Mesodermal cell (in vitro differentiated cells): ENCODE measurements around the gene YAE1. TPM values are rescaled to one million over a fixed set of nuclear protein-coding genes. Genes with fewer than 3 reads are reported as not detected.

Source experiments
- H3K27ac ChIP-seq: 2 replicates; pipeline ENCODE4 v1.7.0; 2013; ENCODE audit warnings: mild to moderate bottlenecking, low read depth, low read length, moderate library complexity; ENCODE audit not compliant: severe bottlenecking
- H3K36me3 ChIP-seq: 2 replicates; pipeline ENCODE4 v1.7.1; 2013; ENCODE audit warnings: mild to moderate bottlenecking, low read length, moderate library complexity; ENCODE audit not compliant: control insufficient read depth, insufficient read depth
- H3K4me1 ChIP-seq: one replicate; pipeline ENCODE4 v1.7.1; 2013; ENCODE audit warnings: mild to moderate bottlenecking, low read length; ENCODE audit not compliant: insufficient read depth, control insufficient read depth, poor library complexity, severe bottlenecking
- H3K4me3 ChIP-seq: 2 replicates; pipeline ENCODE4 v1.7.0; 2013; ENCODE audit warnings: low read length, control low read depth, mild to moderate bottlenecking; ENCODE audit not compliant: insufficient read depth, poor library complexity, severe bottlenecking; ENCODE audit errors: extremely low read depth
- H3K9me3 ChIP-seq: 2 replicates; pipeline ENCODE4 v1.7.1; 2013; ENCODE audit warnings: mild to moderate bottlenecking, low read length, moderate library complexity; ENCODE audit not compliant: control insufficient read depth
- WGBS, 2 experiments: methylation state at CpG; one replicate each; pipeline ENCODE4 v1.1.5; 2013; ENCODE audit warnings: missing lambda C conversion rate in 2 of 2; ENCODE audit not compliant: insufficient coverage in 2 of 2; 5-methylcytosine and 5-hydroxymethylcytosine counted together
- polyA plus RNA-seq, 2 experiments: library from polyadenylated mRNA; stranded (reverse); fragments of 50-300 nt; gene quantifications; one replicate each; pipeline ENCODE4 v1.2.3, GENCODE V29; 2013

YAE1 gene, protein sequence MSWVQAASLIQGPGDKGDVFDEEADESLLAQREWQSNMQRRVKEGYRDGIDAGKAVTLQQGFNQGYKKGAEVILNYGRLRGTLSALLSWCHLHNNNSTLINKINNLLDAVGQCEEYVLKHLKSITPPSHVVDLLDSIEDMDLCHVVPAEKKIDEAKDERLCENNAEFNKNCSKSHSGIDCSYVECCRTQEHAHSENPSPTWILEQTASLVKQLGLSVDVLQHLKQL
- polyA plus RNA-seq (2013, experiment 1 of 2): 24.2 TPM
- 28.4 TPM for polyA plus RNA-seq (2013, experiment 2 of 2)

DNA sequence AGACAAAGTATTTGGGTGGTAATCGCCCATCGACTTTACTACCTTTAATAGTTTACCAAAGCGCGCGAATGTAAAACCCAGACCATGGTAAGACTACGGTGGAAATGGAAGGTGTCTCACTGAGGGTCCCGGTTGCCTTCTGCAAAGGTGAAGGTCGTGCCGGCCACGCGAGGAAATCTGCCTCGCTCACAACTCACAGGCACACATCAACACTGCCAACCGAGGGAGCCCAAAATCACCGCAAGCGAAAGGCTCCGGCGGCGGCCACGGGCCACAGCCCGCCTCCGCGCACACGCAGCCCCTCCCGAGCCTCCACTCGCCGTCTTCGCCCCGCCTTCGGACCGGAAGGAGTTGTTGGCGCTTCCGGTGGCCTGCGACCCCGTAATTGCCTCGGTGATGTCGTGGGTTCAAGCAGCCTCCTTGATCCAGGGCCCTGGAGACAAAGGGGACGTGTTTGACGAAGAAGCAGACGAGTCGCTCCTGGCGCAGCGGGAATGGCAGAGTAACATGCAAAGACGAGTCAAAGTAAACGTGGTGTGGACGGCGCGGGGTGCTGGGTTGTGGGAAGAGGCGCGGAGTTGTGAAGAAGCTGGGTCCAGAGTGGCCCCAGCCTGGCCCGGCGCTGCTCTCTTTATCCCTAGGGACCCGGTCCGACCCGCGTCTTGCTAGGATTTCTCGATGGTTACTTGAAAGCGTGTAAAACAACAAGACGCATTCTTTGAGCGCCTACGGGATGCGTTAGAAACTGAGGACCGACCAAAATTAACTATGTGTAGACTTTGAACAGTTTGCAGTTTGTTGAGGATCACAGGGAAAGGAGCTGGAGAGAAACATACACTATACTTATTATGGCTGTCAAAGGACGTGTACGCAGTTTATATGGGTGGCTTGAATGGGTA, at the start of gene YAE1:
YAE1 (plus strand) TSS at position 382 of the 899 bp plus-strand sequence; CDS start at position 397, 15 bp downstream.
- H3K9me3 ChIP-seq: no peaks in the 10 kb centered on the region
- WGBS, 2 experiments: 0% methylated on average over 50 to 60 of the region's 64 CpGs
- H3K4me1 ChIP-seq: peaks cover 5% of the 10 kb centered on the region
- peak within 1 kb of the TSS; percentile 81 for H3K4me3 ChIP-seq
- peak within 1 kb of the TSS; percentile 88 for H3K27ac ChIP-seq
- H3K36me3 ChIP-seq: peaks cover 20% of the 10 kb centered on the region

DNA sequence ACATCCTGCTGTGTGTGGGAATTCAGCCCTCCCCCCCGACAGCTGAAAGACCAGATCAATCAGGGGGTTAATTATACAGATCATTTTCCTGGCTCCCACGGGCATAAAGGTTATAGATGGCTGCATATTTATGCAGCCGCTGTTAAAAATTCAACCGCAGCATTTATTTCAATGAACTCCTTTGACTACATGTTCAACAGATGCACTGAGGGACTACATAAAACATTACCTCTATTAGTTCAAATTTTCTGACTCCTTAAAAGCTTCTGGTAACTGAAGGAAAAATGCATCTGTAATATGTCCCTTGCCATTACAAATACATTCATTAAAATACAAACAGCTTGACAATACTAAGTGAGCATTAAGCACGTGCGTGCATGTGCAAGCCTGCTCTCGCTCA, 49.7 kb upstream of the YAE1 start:
- WGBS, 2 experiments: 95 to 100% methylated on average over 2 to 4 of the region's 7 CpGs
- H3K4me1 ChIP-seq: no peaks in the 10 kb centered on the region
- no peak overlapping the region for H3K4me3 ChIP-seq
- no peaks in the 10 kb centered on the region for H3K9me3 ChIP-seq
- no peaks in the 10 kb centered on the region for H3K36me3 ChIP-seq
- H3K27ac ChIP-seq: no peak overlapping the region

DNA sequence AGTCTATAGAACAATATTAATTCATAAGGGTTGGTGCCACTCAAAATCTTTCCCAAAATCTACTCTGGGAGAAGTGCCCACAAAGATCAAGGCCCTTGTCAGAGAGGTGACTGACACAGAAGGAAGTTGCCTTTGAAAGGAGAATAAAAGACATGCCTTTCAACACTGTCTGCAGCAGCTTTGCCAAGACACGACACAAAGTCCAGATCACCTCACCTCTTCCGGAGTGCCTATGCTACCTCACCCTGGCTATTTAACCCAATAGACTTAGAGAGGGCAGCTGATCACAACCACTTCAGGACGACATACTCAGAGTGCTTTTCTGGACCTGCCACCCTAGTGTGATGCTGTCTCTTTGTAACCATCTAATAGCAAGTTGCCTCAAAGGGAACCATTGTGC, 49.0 kb upstream of the YAE1 start:
- no peak overlapping the region for H3K27ac ChIP-seq
- no peaks in the 10 kb centered on the region for H3K36me3 ChIP-seq
- no peaks in the 10 kb centered on the region for H3K9me3 ChIP-seq
- H3K4me3 ChIP-seq: no peak overlapping the region
- 86 to 90% methylated on average over 3 of the region's 3 CpGs for whole genome bisulfite sequencing, 2 experiments
- no peaks in the 10 kb centered on the region for H3K4me1 ChIP-seq

DNA sequence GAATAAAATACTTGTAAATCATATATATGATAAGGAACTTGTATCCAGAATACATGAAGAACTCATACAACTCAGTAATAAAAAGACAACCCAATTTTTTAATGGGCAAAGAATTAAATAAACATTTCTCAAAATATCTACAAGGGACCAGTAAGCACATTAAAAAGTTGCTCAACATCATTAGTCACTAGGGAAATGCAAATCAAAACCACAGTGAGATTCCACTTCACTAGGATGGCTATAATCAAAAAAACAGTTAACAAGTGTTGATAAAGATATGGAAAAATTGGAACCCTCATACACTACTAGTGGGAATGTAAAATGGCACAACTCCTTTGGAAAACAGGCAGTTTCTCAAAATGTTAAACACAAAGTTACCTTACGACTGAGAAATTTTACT, 40.3 kb upstream of the YAE1 start:
- WGBS, 2 experiments: no CpG with 5 or more reads among the region's 1 CpG
- Histone ChIP-seq H3K4me1 (no peaks in the 10 kb centered on the region), H3K36me3 (no peaks in the 10 kb centered on the region), H3K9me3 (no peaks in the 10 kb centered on the region), H3K27ac (no peak overlapping the region), H3K4me3 (no peak overlapping the region)

DNA sequence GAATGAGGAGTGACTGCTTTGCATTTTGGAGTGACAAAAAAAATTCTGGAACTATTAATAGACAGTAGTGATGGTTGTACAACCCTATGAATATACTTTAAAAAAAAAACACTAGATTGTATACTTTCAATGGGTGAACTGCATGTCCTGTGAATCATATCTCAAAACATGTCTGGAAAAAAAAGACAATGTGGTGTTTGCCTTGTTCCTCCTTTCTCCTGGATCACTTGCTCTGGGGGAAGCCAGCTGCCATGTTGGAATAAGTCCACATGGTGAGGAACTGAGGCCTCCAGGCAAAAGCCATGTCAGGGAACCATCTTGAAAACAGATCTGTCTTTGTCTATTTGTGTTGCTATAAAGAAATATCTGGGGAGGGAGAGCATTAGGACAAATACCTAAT, 39.5 kb upstream of the YAE1 start:
- Histone ChIP-seq H3K4me1 (no peaks in the 10 kb centered on the region), H3K9me3 (no peaks in the 10 kb centered on the region), H3K36me3 (no peaks in the 10 kb centered on the region), H3K27ac (no peak overlapping the region), H3K4me3 (no peak overlapping the region)

DNA sequence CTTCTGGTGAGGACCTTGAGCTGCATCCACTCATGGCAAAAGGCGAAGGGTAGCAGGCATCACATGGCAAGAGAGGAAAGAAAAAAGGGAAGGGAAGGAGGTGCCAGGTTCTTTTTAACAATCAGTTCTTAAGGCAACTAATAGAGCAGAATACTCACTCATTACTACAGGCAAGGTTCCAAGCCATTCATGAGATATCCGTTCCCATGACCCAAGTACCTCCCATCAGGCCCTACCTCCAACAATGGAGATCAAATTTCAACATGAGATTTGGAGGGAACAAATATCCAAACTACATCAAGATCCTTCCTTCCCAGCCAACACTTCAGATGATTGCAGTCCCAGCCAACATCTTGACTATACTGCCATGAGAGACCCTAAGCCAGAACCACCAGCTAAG, 38.9 kb upstream of the YAE1 start:
- no peaks in the 10 kb centered on the region for H3K4me1 ChIP-seq
- H3K27ac ChIP-seq: no peak overlapping the region
- no peaks in the 10 kb centered on the region for H3K36me3 ChIP-seq
- no peak overlapping the region for H3K4me3 ChIP-seq
- H3K9me3 ChIP-seq: no peaks in the 10 kb centered on the region
- WGBS, 2 experiments: 94 to 100% methylated on average over 2 of the region's 2 CpGs

DNA sequence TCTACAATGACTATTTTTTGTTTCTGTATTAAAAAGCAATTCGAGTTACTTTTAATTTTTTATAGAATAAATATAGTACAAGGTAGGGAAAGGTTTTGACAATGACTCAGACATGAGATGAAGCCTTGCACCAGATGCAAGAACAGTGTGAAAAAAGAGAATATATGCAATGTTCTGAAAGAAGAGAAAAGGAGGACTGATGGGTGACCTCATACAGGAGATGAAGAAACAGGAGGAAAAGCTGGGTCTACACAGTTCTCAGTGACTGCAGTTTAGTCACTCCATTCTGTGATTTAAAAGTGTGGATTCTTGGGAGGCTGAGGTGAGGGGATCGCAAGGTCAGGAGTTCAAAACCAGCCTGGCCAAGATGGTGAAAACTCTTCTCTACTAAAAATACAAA, 38.3 kb upstream of the YAE1 start:
- H3K4me1 ChIP-seq: no peaks in the 10 kb centered on the region
- 100% methylated on average over 1 of the region's 2 CpGs; no CpG with 5 or more reads in 1 of the 2 experiments for WGBS, 2 experiments
- H3K9me3 ChIP-seq: no peaks in the 10 kb centered on the region
- no peak overlapping the region for H3K27ac ChIP-seq
- no peak overlapping the region for H3K4me3 ChIP-seq
- H3K36me3 ChIP-seq: no peaks in the 10 kb centered on the region

DNA sequence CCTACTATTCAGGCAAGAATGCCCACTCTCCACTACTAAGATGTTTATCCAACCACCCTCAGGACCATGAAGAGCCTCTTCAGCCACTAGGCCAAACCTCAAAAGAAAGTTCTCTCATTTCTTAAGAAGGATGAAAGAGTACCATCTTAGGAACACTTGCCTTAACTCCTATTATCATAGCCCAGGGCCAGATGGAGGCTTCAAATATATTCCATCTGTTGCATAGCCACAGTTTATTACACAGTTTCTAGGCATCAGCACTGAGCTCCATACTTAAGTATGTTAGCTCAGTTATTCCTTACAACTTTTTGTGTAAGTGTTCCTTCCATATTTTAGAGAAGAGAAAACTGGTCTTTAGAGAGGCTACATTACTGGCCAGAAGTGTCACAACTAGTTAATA, 37.4 kb upstream of the YAE1 start:
- Histone ChIP-seq H3K4me1 (no peaks in the 10 kb centered on the region), H3K27ac (no peak overlapping the region), H3K9me3 (no peaks in the 10 kb centered on the region)

DNA sequence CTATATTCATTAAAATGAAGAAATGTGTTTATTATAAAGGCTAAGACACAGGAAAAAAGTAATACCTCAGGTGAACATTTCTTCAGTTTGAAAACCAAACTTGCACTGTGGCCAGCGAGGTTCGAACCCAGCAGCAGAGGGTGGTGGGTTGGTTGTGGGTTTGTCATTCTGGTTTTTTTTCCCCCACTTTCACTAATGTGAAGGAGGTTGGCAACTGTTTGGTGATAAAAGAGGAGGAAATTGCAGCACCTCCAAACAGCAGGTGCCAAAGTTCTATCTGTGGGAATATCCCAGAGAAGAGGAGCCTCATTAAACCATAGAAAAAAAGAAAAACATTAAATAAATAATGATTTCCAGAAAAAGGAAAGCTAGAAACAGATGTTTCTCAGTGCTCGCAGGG, 36.6 kb upstream of the YAE1 start:
- 80 to 100% methylated on average over 1 to 2 of the region's 3 CpGs for WGBS, 2 experiments
- H3K4me1 ChIP-seq: no peaks in the 10 kb centered on the region
- H3K9me3 ChIP-seq: no peaks in the 10 kb centered on the region
- H3K4me3 ChIP-seq: no peak overlapping the region
- no peaks in the 10 kb centered on the region for H3K36me3 ChIP-seq
- no peak overlapping the region for H3K27ac ChIP-seq

More for the DNA sequence above, 37.4 kb upstream of the YAE1 start:
- Histone ChIP-seq H3K36me3 (no peaks in the 10 kb centered on the region), H3K4me3 (no peak overlapping the region)

DNA sequence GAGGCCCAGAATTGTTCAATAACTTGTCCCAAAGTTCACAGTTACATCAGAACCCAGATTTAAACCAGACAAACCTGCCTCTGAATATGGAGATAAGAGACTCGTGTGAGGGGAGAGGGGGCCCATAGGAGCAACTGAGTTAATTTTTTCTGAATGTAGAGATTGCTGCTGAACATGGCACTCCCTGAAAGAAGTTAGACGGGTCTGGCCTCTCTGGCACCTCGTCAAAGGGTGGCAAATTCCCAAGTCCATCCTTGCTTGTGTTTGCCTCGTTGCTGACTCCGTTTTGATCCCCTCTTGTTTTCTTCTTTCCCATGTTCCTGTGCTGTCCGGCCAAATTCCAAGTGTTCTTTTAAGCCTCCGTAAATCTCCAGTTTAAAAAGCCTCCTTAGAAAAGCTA, 35.2 kb upstream of the YAE1 start:
- WGBS, 2 experiments: 66 to 67% methylated on average over 7 of the region's 7 CpGs
- no peaks in the 10 kb centered on the region for H3K9me3 ChIP-seq
- H3K27ac ChIP-seq: no peak overlapping the region
- H3K4me1 ChIP-seq: no peaks in the 10 kb centered on the region
- H3K4me3 ChIP-seq: no peak overlapping the region
- no peaks in the 10 kb centered on the region for H3K36me3 ChIP-seq

DNA sequence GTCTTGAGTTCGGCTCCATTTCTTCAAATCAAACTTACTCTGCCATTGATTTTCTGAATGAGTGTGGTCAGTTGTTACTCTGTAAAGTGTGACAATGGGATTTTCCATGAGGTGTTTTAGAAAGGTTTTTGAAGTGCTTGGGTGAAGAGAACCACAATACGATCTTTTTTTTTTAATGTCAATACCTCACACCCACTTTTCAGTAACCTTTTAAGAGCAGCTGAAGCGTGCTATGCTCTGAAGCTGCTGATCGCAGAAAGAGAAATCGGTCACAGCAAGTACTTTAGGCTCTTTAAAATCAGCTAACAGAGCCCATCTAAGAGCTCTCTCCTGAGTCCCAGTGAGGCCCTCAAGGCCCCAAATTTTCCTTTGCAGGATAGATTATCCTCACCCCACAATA, 34.4 kb upstream of the YAE1 start:
- H3K4me1 ChIP-seq: no peaks in the 10 kb centered on the region

More for the DNA sequence above, 34.4 kb upstream of the YAE1 start:
- H3K9me3 ChIP-seq: no peaks in the 10 kb centered on the region
- H3K36me3 ChIP-seq: no peaks in the 10 kb centered on the region
- 88 to 95% methylated on average over 3 of the region's 5 CpGs for WGBS, 2 experiments
- H3K4me3 ChIP-seq: no peak overlapping the region
- no peak overlapping the region for H3K27ac ChIP-seq
